Measurements from ENCODE around the gene CBS. TPM values are rescaled to one million over a fixed set of nuclear protein-coding genes. Genes with fewer than 3 reads are reported as not detected.
"Not testable (repeated sequence)": the region's sequence is repeated elsewhere in the genome, so short reads cannot be mapped to it uniquely, and the experiment has no call there.

Gene CBS
- 0.12 TPM for polyA plus RNA-seq (2013)

- not testable (repeated sequence) for H3K27me3 ChIP-seq (replicated peaks in 2 of 5; ENCODE audit: control insufficient read depth in 4 of 5, insufficient read depth in 5 of 5, low read length in 4 of 5)
- WGBS (ENCODE audit: insufficient coverage) = no CpG with 5 or more reads among the region's 84 CpGs
These were observed at the start of gene CBS for GRCh38 chr21:43075170-43076022. Gene CBS (minus strand): TSS chr21:43075835. CDS start chr21:43072193, 3,642 bp downstream.

GRCh38 chr21:43115956-43116355 lies 40.3 kb upstream of the CBS start:
- H3K4me3 ChIP-seq (ENCODE audit: control insufficient read depth in 1 of 7, extremely low read depth in 1 of 7, insufficient read depth in 4 of 7, low read depth in 2 of 7, low read length in 6 of 7); H3K27ac ChIP-seq (ENCODE audit: insufficient read depth in 1 of 2, low read depth in 1 of 2, low read length in 2 of 2, poor library complexity in 1 of 2, severe bottlenecking in 2 of 2); POLR2A ChIA-PET; H3K27me3 ChIP-seq (replicated peaks in 2 of 5; ENCODE audit: control insufficient read depth in 4 of 5, insufficient read depth in 5 of 5, low read length in 4 of 5); H3K36me3 ChIP-seq (ENCODE audit: control insufficient read depth in 4 of 4, insufficient read depth in 4 of 4, low read length in 3 of 4); H3K9me3 ChIP-seq (ENCODE audit: control extremely low read depth in 1 of 5, control insufficient read depth in 4 of 5, insufficient read depth in 2 of 5, low read depth in 1 of 5, low read length in 4 of 5); DNase-seq; CTCF ChIA-PET; H3K4me1 ChIP-seq (ENCODE audit: control extremely low read depth in 1 of 4, control insufficient read depth in 4 of 4, insufficient read depth in 4 of 4, low read length in 3 of 4): not testable (repeated sequence)
- no CpG with 5 or more reads among the region's 4 CpGs for WGBS (ENCODE audit: insufficient coverage)

More at GRCh38 chr21:43075170-43076022, at the start of gene CBS:
- H3K27ac ChIP-seq (ENCODE audit: insufficient read depth in 1 of 2, low read depth in 1 of 2, low read length in 2 of 2, poor library complexity in 1 of 2, severe bottlenecking in 2 of 2); H3K4me1 ChIP-seq (ENCODE audit: control extremely low read depth in 1 of 4, control insufficient read depth in 4 of 4, insufficient read depth in 4 of 4, low read length in 3 of 4); H3K9me3 ChIP-seq (ENCODE audit: control extremely low read depth in 1 of 5, control insufficient read depth in 4 of 5, insufficient read depth in 2 of 5, low read depth in 1 of 5, low read length in 4 of 5); CTCF ChIA-PET; H3K36me3 ChIP-seq (ENCODE audit: control insufficient read depth in 4 of 4, insufficient read depth in 4 of 4, low read length in 3 of 4); H3K4me3 ChIP-seq (ENCODE audit: control insufficient read depth in 1 of 7, extremely low read depth in 1 of 7, insufficient read depth in 4 of 7, low read depth in 2 of 7, low read length in 6 of 7); POLR2A ChIA-PET; DNase-seq: not testable (repeated sequence)

- CTCF ChIA-PET; H3K9me3 ChIP-seq (ENCODE audit: control extremely low read depth in 1 of 5, control insufficient read depth in 4 of 5, insufficient read depth in 2 of 5, low read depth in 1 of 5, low read length in 4 of 5); H3K4me1 ChIP-seq (ENCODE audit: control extremely low read depth in 1 of 4, control insufficient read depth in 4 of 4, insufficient read depth in 4 of 4, low read length in 3 of 4); H3K4me3 ChIP-seq (ENCODE audit: control insufficient read depth in 1 of 7, extremely low read depth in 1 of 7, insufficient read depth in 4 of 7, low read depth in 2 of 7, low read length in 6 of 7); DNase-seq; H3K36me3 ChIP-seq (ENCODE audit: control insufficient read depth in 4 of 4, insufficient read depth in 4 of 4, low read length in 3 of 4); POLR2A ChIA-PET; H3K27ac ChIP-seq (ENCODE audit: insufficient read depth in 1 of 2, low read depth in 1 of 2, low read length in 2 of 2, poor library complexity in 1 of 2, severe bottlenecking in 2 of 2); H3K27me3 ChIP-seq (replicated peaks in 2 of 5; ENCODE audit: control insufficient read depth in 4 of 5, insufficient read depth in 5 of 5, low read length in 4 of 5): not testable (repeated sequence)
- no CpG with 5 or more reads among the region's 6 CpGs for WGBS (ENCODE audit: insufficient coverage)
These were observed 38.8 kb upstream of the CBS start for GRCh38 chr21:43114483-43114882.

GRCh38 chr21:43109006-43109405 lies 33.4 kb upstream of the CBS start:
- H3K4me3 ChIP-seq (ENCODE audit: control insufficient read depth in 1 of 7, extremely low read depth in 1 of 7, insufficient read depth in 4 of 7, low read depth in 2 of 7, low read length in 6 of 7); H3K9me3 ChIP-seq (ENCODE audit: control extremely low read depth in 1 of 5, control insufficient read depth in 4 of 5, insufficient read depth in 2 of 5, low read depth in 1 of 5, low read length in 4 of 5); H3K27ac ChIP-seq (ENCODE audit: insufficient read depth in 1 of 2, low read depth in 1 of 2, low read length in 2 of 2, poor library complexity in 1 of 2, severe bottlenecking in 2 of 2); POLR2A ChIA-PET; DNase-seq; CTCF ChIA-PET; H3K36me3 ChIP-seq (ENCODE audit: control insufficient read depth in 4 of 4, insufficient read depth in 4 of 4, low read length in 3 of 4); H3K4me1 ChIP-seq (ENCODE audit: control extremely low read depth in 1 of 4, control insufficient read depth in 4 of 4, insufficient read depth in 4 of 4, low read length in 3 of 4); H3K27me3 ChIP-seq (replicated peaks in 2 of 5; ENCODE audit: control insufficient read depth in 4 of 5, insufficient read depth in 5 of 5, low read length in 4 of 5): not testable (repeated sequence)
- no CpG with 5 or more reads among the region's 7 CpGs for whole genome bisulfite sequencing (ENCODE audit: insufficient coverage)

GRCh38 chr21:43108177-43108576 lies 32.5 kb upstream of the CBS start:
- H3K27me3 ChIP-seq (replicated peaks in 2 of 5; ENCODE audit: control insufficient read depth in 4 of 5, insufficient read depth in 5 of 5, low read length in 4 of 5); DNase-seq; H3K27ac ChIP-seq (ENCODE audit: insufficient read depth in 1 of 2, low read depth in 1 of 2, low read length in 2 of 2, poor library complexity in 1 of 2, severe bottlenecking in 2 of 2); H3K4me3 ChIP-seq (ENCODE audit: control insufficient read depth in 1 of 7, extremely low read depth in 1 of 7, insufficient read depth in 4 of 7, low read depth in 2 of 7, low read length in 6 of 7); H3K4me1 ChIP-seq (ENCODE audit: control extremely low read depth in 1 of 4, control insufficient read depth in 4 of 4, insufficient read depth in 4 of 4, low read length in 3 of 4); POLR2A ChIA-PET; CTCF ChIA-PET; H3K36me3 ChIP-seq (ENCODE audit: control insufficient read depth in 4 of 4, insufficient read depth in 4 of 4, low read length in 3 of 4); H3K9me3 ChIP-seq (ENCODE audit: control extremely low read depth in 1 of 5, control insufficient read depth in 4 of 5, insufficient read depth in 2 of 5, low read depth in 1 of 5, low read length in 4 of 5): not testable (repeated sequence)
- no CpG with 5 or more reads among the region's 17 CpGs for WGBS (ENCODE audit: insufficient coverage)

GRCh38 chr21:43107794-43108137 lies 32.1 kb upstream of the CBS start:
- H3K4me1 ChIP-seq (ENCODE audit: control extremely low read depth in 1 of 4, control insufficient read depth in 4 of 4, insufficient read depth in 4 of 4, low read length in 3 of 4); H3K9me3 ChIP-seq (ENCODE audit: control extremely low read depth in 1 of 5, control insufficient read depth in 4 of 5, insufficient read depth in 2 of 5, low read depth in 1 of 5, low read length in 4 of 5); H3K27ac ChIP-seq (ENCODE audit: insufficient read depth in 1 of 2, low read depth in 1 of 2, low read length in 2 of 2, poor library complexity in 1 of 2, severe bottlenecking in 2 of 2); CTCF ChIA-PET; POLR2A ChIA-PET; DNase-seq; H3K36me3 ChIP-seq (ENCODE audit: control insufficient read depth in 4 of 4, insufficient read depth in 4 of 4, low read length in 3 of 4); H3K27me3 ChIP-seq (replicated peaks in 2 of 5; ENCODE audit: control insufficient read depth in 4 of 5, insufficient read depth in 5 of 5, low read length in 4 of 5); H3K4me3 ChIP-seq (ENCODE audit: control insufficient read depth in 1 of 7, extremely low read depth in 1 of 7, insufficient read depth in 4 of 7, low read depth in 2 of 7, low read length in 6 of 7): not testable (repeated sequence)
- WGBS (ENCODE audit: insufficient coverage) = no CpG with 5 or more reads among the region's 17 CpGs

GRCh38 chr21:43106965-43107793 lies 31.5 kb upstream of the CBS start, which contains the start of gene U2AF1:
Gene U2AF1 (minus strand): TSS chr21:43107570. CDS start chr21:43107494, 76 bp downstream.
- CTCF ChIA-PET; H3K4me1 ChIP-seq (ENCODE audit: control extremely low read depth in 1 of 4, control insufficient read depth in 4 of 4, insufficient read depth in 4 of 4, low read length in 3 of 4); H3K36me3 ChIP-seq (ENCODE audit: control insufficient read depth in 4 of 4, insufficient read depth in 4 of 4, low read length in 3 of 4); H3K27ac ChIP-seq (ENCODE audit: insufficient read depth in 1 of 2, low read depth in 1 of 2, low read length in 2 of 2, poor library complexity in 1 of 2, severe bottlenecking in 2 of 2); H3K27me3 ChIP-seq (replicated peaks in 2 of 5; ENCODE audit: control insufficient read depth in 4 of 5, insufficient read depth in 5 of 5, low read length in 4 of 5); H3K9me3 ChIP-seq (ENCODE audit: control extremely low read depth in 1 of 5, control insufficient read depth in 4 of 5, insufficient read depth in 2 of 5, low read depth in 1 of 5, low read length in 4 of 5); POLR2A ChIA-PET: not testable (repeated sequence)
- H3K4me3 ChIP-seq (ENCODE audit: control insufficient read depth in 1 of 7, extremely low read depth in 1 of 7, insufficient read depth in 4 of 7, low read depth in 2 of 7, low read length in 6 of 7) = peak within 1 kb of the TSS in 5 of 7 experiments; percentile 38 to 75 (median 55)
- peak in 1 of 3 donors; percentile 3 for DNase-seq
- no CpG with 5 or more reads among the region's 107 CpGs for WGBS (ENCODE audit: insufficient coverage)
